GDM1 (cell line): ENCODE measurements around the gene D2HGDH.
"Not testable (repeated sequence)": the region's sequence is repeated elsewhere in the genome, so short reads cannot be mapped to it uniquely, and the experiment has no call there.

ENCODE experiments used
- DNase-seq: peaks from one replicate; lab custom pipeline; 2025; lab: John Stamatoyannopoulos, UW

The D2HGDH gene

DNA sequence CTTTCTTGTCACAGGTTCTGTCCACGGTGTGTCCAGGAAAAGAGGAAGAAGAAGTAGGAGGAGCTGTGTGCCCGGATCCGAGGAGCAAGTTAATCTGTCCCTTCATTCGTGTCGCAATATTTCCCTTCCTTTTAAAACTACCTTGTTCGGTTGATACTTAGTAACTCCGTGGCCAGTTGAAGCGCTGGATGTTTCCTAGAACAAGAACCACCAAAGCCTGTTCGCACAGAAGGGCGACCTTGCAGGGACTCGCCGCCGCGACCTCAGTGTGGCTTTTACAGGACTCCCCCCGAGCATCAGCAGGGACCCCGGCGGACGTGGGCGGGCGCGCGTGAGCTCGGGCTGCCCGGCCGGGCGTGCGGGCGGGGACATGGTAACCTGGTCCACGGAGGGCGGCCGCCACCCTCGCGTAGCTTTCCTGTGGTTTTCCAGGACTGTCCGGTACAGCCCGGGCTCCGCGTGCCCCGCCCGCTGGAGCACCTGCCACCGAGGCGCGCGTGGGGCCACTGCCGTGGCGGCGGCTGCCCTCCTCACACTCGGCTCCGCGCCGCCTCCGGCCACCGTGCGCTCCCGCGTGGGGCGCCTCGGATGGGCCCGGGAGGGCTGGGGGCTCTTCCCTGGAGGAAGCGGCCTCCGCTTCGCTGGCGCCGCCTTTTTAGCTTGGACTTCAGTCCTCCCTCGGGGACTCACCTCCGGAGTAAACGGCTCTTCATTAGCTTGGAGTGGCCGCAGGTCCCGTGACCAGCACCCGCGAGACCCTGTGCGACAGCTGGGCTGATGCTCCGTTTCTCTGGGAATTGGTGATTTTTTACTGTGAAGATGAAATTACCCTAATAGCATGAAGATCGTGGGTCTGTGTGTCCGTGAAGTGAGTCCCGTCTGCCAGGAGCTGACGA lies 9.2 kb upstream of the D2HGDH start:
- DNase-seq = no peak

DNA sequence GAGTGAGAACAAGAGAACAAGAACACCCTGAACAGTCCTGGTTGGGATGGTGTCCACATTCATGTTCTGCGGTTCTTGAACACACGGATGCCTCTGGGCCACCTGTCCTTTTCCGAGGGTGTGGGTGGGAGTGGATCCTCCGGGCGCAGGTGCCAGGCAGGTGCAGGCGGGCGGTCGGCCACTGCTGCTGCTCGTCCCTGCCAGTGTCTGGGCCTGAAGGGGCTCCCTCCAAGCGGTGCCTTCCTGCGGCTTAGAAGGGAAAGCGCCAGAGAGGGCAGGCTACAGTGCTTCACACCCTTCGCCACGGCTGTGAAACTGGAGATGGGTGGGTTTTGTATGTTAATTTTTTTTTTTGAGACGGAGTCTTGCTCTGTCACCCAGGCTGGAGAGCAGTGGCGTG lies 8.0 kb upstream of the D2HGDH start:
- DNase-seq = no peak

DNA sequence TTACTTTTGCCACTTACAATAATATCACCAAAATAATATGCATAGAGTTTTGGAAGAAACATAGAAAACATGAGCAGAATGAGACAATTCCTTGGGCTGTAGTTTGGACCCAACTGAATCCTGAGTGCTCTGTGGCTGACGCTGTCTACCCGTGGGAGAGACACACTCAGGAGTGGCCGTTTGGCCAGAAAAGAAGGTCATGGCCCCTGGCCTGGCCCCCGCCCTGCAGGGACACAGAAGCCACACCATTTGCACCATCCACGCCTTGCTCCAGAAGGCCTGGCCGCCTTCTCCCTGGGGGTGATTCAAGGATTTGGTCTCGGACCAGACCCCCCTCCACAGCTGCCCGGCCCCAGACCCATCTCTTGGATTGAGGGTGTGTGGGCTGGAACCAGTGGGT lies 6.4 kb upstream of the D2HGDH start:
- no peak for DNase-seq

DNA sequence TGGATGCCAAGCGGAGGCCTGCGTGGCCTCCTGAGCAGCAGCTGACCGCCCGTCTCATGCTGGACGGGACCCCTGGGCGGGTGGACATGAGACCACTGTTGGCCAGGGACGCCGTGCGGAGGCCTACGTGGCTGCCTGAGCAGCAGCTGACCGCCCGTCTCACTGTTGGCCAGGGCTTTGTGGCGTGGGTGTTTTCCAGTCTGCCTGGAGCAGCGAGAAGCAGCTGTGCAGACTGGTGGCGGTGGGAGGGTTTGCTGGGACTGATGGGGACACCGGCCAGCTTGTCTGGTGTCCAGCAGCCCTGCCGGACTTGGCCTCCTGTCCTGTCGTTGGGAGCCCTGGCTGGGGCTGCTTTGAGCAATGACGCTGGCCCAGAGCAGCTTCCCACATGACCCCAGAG lies 5.8 kb upstream of the D2HGDH start:
- DNase-seq = no peak

DNA sequence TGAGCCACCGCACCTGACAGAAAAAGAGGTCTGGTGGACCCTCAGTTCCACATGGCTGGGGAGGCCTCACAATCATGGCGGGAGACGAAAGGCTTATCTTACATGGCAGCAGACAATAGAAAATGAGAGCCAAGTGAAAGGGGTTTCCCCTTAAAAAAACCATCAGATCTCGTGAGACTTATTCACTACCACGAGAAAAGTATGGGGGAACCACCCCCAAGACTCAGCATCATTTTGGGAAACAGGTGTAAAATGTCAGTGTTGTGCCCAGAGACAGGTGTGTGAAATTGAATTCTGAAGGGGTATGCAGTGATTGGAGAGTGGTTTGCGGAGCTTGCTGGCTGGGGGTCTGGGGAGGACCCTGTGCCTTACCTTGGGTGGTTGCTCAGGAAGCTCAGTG lies 4.6 kb upstream of the D2HGDH start:
- no peak for DNase-seq

DNA sequence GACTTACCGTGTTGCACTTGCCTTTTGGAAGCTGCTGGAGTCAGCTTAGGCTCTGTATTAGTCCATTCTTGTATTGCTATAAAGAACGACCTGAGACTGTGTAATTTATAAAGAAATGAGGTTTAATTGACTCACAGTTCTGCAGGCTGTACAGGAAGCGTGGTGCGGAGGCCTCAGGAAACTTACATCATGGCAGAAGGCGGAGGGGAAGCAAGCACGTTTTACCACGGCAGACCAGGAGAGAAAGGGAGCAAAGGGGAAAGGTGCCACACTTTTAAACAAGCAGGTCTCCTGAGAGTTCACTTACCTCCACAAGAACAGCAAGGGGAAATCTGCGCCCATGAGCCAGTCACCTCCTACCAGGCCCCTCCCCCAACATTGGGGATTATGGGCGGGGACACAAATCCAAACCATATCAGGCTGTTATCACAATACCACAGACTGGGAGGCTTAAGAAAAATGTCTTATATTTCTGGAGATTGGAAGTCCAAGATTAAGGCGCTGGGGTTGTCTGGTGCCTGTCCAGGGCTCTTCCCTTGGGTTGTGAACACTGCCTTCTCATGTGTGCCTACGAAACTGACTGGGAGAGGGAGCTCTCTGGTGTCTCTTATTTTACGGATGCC lies 3.6 kb upstream of the D2HGDH start:
- DNase-seq = peak; percentile 20

DNA sequence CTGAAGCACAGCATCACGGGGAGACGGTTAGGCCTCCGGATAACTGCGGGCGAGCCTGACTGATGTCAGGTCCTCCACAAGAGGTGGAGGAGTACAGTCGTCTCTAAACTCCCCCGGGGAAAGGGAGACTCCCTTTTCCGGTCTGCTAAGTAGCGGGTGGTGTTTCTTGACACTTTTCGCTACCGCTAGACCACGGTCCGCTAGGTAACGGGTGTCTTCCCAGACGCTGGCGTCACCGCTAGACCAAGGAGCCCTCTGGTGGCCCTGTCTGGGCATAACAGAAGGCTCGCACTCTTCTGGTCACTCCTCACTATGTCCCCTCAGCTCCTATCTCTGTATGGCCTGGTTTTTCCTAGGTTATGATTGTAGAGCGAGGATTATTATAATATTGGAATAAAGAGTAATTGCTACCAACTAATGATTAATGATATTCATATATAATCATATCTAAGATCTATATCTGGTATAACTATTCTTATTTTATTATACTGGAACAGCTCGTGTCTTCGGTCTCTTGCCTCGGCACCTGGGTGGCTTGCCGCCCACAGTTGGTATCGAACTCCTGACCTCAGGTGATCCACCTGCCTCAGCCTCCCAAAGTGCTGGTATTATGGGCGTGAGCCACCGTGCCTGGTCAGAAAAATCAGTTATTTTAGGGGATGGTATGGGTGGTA lies 1.8 kb upstream of the D2HGDH start:
- DNase-seq = peak; percentile 4

DNA sequence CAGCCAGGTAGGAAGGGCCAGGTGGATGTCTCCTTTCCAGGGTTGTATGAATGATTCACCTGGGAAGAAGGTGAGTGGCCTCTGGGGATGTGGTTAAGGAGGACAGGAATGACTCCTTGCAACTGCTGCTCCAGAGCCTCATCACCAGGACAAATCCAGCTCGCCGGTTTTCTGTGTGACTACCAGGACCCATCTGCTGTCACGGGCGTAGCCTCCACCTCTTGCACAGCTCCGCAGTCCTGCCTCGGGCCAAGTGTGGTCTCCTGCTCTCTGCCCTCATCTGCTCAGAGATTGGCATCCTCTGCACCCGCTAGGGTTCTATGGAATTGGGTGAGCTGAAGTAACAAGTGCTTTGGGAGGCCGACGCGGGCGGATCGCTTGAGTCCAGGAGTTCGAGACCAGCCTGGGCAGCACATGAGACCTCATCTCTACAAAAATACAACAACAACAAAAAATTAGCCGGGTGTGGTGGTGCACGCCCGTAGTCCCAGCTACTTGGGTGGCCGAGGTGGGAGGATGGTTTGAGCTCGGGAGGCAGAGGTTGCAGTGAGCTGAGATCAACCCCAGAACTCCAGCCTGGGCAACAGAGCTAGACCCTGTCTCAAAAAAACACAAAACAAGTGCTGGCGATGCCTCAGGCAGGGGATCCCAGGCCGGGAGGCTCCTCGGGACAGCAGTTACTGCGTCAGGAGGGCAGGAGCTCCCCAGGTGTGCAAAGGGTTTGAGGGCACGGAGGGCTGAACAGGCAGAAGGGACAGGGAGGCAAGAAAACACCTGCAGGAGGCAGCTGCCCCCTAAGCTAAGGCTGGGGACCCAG lies 831 bp upstream of the D2HGDH start:
- no peak for DNase-seq

DNA sequence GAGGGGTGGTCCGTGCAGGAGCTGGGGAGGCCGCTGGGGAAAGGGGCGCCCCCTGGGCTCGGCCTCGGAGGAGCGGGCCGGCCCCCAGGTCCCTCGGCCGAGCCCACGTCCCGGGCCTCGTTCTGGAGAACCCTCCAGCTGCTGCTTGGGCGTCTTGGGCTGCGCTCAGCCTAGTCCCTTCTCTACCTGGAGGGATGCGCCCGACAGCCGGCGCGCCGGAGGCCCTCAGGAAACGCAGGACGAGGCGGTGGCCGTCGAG lies 293 bp upstream of the D2HGDH start:
- no peak for DNase-seq

DNA sequence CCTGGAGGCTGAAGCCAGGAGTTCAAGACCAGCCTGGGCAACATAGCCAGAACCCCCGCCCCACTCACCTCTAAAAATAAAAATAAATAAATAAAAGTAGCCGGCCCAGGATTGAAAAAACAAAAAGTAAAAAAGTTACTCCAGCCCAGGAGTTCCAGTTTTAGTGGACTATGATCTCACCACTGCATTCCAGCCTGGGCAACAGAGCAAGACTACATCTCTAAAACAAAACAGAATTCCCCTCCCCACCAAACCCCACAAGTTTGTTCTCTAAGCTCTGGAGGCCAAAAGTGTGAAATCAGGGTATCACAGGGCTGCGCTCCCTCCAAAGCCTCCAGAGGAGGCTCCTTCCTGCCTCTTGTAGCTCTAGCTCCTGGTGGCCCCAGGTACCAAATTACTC lies 1.7 kb downstream of the D2HGDH start:
- DNase-seq = no peak

DNA sequence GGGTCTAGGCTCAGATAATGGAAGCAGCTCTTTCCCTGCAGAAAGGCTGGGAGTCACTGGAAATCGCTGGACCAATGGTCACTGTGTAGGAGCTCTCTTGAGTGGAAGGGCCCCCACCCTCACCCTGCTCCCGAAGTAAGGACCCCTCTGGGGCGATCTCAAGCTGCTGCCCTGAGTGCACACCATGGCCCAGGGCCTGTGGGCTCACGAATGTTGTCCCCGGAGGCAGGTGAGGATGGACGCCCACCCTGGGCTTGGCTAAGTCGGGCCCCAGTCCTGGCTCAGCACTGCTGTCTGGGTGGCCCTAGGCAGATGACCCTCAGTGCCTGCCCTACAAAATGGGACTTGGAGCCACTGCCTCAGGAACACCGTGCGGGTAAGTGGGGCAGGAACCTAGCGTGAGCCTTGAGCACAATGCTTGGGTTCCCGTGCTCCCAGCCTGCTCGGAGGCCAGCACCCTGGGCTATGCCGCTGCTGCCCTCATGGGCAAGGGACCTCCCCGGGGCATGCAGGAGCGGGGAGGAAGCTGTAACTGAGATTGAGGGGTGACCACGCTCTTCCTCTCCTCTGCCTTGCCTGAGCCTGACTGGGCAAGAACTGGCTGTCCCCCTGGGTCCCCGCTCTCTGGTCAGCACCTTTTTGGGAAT lies 3.7 kb downstream of the D2HGDH start:
- no peak for DNase-seq

DNA sequence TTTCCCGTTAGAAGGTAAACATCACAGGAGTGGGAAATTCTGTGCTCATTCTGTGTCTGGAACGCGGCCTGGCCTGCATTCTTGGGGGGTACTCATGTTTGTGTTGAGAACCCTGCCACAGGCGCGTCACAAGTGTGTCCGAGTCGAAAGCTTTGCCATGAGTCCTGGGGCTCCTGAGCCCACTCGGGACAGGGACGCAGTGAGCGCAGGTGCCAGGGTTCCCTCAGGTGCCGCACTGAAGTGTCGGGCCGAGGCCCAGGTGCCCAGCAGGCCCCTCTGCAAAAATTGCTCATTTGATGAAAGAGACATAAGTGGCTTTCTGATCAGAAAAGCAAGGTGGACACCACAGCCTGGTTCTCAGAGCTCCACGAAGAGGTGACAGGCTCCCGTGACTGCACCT lies 4.7 kb downstream of the D2HGDH start:
- no peak for DNase-seq

DNA sequence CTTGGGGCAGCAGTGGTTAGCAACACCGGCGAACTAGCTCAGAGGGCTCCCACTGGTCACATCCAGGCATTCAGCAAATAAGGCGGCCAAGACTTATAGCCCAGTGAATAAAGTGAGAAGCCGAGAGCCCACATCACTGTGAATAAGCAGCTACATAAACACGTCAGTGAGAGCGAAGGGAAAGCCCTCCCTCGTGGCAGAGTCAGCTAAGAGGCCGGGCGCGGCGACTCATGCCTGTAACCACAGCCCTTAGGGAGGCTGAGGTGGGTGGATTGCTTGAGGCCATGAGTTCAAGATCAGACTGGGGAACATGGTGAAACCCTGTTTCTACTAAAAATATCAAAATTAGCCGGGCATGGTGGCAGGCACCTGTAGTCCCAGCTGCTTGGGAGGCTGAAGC lies 5.2 kb downstream of the D2HGDH start:
- peak; percentile 1 for DNase-seq

DNA sequence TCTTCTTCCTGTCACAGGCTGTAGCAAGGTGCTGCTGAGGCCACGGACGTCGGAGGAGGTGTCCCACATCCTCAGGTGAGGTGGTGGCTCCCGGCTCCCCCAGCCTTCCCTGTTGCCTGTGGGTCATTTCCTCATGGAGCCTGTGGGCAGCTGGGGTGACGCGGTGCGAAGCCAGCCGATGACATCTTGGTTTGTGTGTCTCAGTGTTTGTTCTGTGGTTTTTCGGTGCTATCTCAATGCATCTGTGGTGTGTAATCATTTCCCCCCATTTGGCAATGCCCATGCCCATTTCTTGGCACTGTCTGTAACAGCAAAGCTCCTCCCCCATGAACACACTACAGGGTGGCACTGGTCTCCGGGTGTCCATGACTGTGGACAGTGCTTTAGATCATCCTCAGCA lies 6.6 kb downstream of the D2HGDH start:
- no peak for DNase-seq

DNA sequence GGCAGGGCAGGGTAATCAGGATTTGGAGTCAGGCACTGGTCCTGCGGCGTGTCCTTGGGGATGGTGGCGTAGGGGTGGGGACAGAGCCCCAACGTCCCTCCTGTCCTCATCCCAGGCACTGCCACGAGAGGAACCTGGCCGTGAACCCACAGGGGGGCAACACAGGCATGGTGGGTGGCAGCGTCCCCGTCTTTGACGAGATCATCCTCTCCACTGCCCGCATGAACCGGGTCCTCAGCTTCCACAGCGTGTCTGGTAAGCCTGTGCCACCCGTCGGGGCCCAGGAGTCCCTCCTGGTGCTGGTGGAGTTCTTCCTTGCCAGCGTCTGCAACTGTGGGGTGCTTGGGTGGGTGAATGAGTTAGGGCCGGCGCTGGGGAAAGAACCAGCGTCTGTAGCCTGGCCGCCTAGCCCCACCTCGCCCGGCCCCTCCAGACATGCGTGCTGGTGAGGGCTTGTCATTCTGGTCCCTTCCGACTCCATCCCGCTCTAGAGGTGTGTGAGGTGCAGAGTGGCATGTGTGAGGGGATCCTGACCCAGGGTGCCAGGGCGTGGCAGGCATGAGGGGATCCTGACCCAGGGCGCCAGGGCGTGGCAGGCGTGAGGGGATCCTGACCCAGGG lies 8.0 kb downstream of the D2HGDH start:
- no peak for DNase-seq

DNA sequence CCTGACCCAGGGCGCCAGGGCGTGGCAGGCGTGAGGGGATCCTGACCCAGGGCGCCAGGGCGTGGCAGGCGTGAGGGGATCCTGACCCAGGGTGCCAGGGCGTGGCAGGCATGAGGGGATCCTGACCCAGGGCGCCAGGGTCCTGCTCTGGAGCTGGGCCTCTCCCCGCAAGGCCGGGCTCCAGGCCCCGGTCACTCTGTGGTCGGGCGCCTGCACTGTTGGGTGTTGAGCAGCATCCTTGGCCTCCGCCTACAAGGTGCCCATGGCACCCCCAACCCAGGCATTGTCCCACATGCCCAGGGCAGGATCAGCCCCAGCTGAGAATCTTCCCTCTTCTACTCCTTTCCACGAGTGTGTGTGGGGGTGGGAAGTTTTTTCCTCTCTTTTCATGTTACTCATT lies 8.6 kb downstream of the D2HGDH start:
- DNase-seq = not testable (repeated sequence)

DNA sequence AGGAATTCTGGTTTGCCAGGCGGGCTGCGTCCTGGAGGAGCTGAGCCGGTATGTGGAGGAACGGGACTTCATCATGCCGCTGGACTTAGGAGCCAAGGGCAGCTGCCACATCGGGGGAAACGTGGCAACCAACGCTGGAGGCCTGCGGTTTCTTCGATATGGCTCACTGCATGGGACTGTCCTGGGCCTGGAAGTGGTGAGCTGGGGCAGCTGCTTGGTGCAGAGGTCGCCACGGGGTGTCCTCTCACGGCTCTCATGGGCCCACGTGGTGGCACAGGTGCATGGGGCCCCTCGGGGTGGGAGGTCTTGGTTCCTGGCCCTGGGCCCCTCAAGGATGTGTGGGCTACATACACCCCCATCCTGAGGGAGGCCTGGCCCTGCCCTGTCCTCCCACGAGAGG lies 9.2 kb downstream of the D2HGDH start:
- DNase-seq = no peak

DNA sequence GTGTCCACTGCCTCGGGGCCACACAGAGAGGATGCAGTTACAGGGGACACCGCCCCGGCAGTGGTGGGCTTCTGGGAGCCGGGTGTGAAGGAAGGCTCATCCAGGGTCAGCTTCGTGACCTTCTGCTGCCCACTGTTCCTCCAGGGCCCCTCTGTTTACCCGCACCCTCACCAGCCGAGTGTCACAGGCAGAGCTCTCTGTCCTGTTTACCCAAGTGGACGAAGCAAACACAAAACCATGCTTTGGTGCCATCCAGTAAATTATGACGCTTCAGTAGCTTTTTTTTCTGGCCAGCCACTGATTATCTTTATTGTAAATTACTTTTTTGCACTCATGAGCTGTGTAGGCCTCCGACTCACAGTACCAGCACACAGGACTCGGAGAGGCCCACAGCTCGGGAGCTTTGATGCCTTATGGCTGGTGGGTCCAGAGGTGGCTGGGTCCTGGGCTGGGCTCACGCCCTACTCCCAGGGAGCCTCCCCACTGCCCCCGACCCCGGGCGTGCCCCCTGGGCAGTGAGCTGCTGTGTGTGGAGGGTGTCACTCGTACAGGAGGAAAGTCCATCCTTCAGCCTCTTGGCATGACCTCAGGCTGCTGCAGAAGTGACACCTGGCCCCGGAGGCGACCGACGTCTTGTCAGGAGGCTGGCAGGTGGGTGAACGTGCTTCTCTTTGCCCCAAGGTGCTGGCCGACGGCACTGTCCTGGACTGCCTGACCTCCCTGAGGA lies 9.8 kb downstream of the D2HGDH start:
- DNase-seq = no peak

DNA sequence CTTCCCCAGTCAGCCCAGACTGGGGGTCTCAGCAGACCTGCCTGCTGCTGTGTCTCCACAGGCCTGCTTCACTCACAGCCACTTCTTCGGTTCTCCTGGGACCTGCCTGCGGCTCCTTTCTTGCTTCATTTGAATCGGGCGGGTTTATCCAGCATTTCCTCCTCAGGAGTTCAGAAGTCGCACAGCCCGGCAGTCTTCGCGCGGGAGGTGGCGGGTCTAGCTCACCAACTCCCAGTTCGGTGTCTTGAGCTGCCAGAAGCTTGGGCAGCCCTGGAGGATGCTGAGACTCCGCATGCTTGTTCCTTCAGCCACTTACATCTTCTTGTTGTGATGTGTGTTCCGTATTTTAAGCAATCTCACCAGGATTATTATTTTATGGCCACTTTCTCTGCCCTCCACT lies 10.8 kb downstream of the D2HGDH start:
- no peak for DNase-seq

DNA sequence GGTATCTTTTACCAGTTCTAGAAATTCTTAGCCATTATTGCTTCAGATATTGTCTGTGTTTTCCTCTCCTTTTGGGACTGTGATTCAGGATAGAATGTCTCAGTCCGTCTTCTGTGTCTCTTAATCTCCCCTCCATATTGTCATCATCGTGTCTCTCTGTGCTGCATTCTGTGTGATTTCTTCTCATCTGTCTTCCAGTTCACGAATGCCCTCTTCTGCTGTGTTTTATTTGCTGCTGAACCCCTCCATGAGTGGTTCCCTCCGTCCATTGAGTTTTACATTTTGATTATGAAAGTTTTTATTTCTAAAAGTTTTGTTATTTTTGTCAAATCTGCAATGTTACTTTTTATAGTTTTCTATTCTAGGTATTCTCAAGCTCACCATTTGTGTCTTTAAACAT lies 11.7 kb downstream of the D2HGDH start:
- DNase-seq = no peak
